HEK293 (cell line): ENCODE data around the gene TANK.

Source experiments
- CTCF ChIA-PET: fragments of 350-600 bp; formaldehyde crosslinking; extraction: SDS; loops from one replicate; lab custom pipeline; 2021; ENCODE audit warnings: antibody characterized with exemption; lab: Yijun Ruan, JAX
- POLR2A ChIA-PET: fragments of 300-600 bp; formaldehyde crosslinking; extraction: SDS; loops from one replicate; lab custom pipeline; 2020; ENCODE audit warnings: antibody characterized with exemption, inconsistent platforms; lab: Yijun Ruan, JAX
- H3K27ac ChIP-seq: fragments of 200-500 bp; sonication (Bioruptor generic); 2 replicates; pipeline ENCODE4 v1.5.1; 2014; ENCODE audit warnings: low read depth, low read length, control low read depth, inconsistent platforms; ENCODE audit errors: extremely low read depth
- H3K36me3 ChIP-seq, 2 experiments: fragments of 200-500 bp in 1 of 2; sonication (Bioruptor generic) in 1 of 2; 1 replicate in 1 of 2; 2 replicates in 1 of 2; pipeline ENCODE4 v1.5.1; 2014 to 2017; ENCODE audit warnings: inconsistent platforms in 2 of 2, low read length in 2 of 2; ENCODE audit not compliant: control insufficient read depth in 2 of 2, insufficient read depth in 1 of 2
- H3K4me1 ChIP-seq: fragments of 200-500 bp; sonication (Bioruptor generic); 2 replicates; pipeline ENCODE4 v1.5.1; 2014; ENCODE audit warnings: mild to moderate bottlenecking, low read length, inconsistent platforms; ENCODE audit not compliant: control insufficient read depth, insufficient read depth
- H3K4me3 ChIP-seq: 2 replicates; pipeline ENCODE4 v1.5.1; 2011; ENCODE audit warnings: low read depth, mild to moderate bottlenecking, control low read depth, low read length, moderate library complexity
- H3K9me3 ChIP-seq: fragments of 200-500 bp; sonication (Bioruptor generic); 2 replicates; pipeline ENCODE4 v1.5.1; 2014; ENCODE audit warnings: low read depth, low read length, inconsistent platforms; ENCODE audit not compliant: control insufficient read depth, insufficient read depth
- GLIS1 ChIP-seq: fragments of 450-650 bp; formaldehyde crosslinking; IDR thresholded peaks from 2 replicates; pipeline ENCODE4 v1.5.1; 2016; ENCODE audit warnings: missing biosample characterization, missing genetic modification characterization
- PATZ1 ChIP-seq: fragments of 450-650 bp; formaldehyde crosslinking; IDR thresholded peaks from 2 replicates; pipeline ENCODE4 v1.5.1; 2016; ENCODE audit warnings: missing biosample characterization, missing genetic modification characterization
- PRDM1 ChIP-seq: fragments of 450-650 bp; formaldehyde crosslinking; IDR thresholded peaks from 2 replicates; pipeline ENCODE4; 2016; ENCODE audit warnings: missing biosample characterization, missing genetic modification characterization
- SETDB1 ChIP-seq: IDR thresholded peaks from one replicate; pipeline ENCODE4 v1.6.1; 2017; ENCODE audit warnings: mild to moderate bottlenecking, low read length, moderate library complexity, mixed read lengths; ENCODE audit not compliant: insufficient read length
- ZBTB49 ChIP-seq: fragments of 450-650 bp; formaldehyde crosslinking; IDR thresholded peaks from 2 replicates; pipeline ENCODE4 v1.5.1; 2016; ENCODE audit warnings: missing biosample characterization, missing genetic modification characterization, low read depth
- ZEB2 ChIP-seq: fragments of 450-650 bp; formaldehyde crosslinking; IDR thresholded peaks from 2 replicates; pipeline ENCODE4 v1.5.1; 2016; ENCODE audit warnings: missing biosample characterization, missing genetic modification characterization
- ZNF121 ChIP-seq: fragments of 450-650 bp; formaldehyde crosslinking; IDR thresholded peaks from 2 replicates; pipeline ENCODE4 v1.5.1; 2016; ENCODE audit warnings: missing biosample characterization, missing genetic modification characterization
- ZNF133 ChIP-seq: fragments of 450-650 bp; formaldehyde crosslinking; IDR thresholded peaks from 2 replicates; pipeline ENCODE4 v1.5.1; 2016; ENCODE audit warnings: missing biosample characterization, missing genetic modification characterization
- ZNF174 ChIP-seq: fragments of 450-650 bp; formaldehyde crosslinking; IDR thresholded peaks from 2 replicates; pipeline ENCODE4 v1.5.0; 2017; ENCODE audit warnings: missing biosample characterization, mild to moderate bottlenecking, missing genetic modification characterization
- ZNF211 ChIP-seq: fragments of 450-650 bp; formaldehyde crosslinking; IDR thresholded peaks from 2 replicates; pipeline ENCODE4 v1.5.1; 2016; ENCODE audit warnings: low read depth, missing biosample characterization, missing genetic modification characterization
- ZNF302 ChIP-seq: fragments of 450-650 bp; formaldehyde crosslinking; IDR thresholded peaks from 2 replicates; pipeline ENCODE4 v1.5.1; 2016; ENCODE audit warnings: missing biosample characterization, missing genetic modification characterization, low read depth
- ZNF366 ChIP-seq: fragments of 450-650 bp; formaldehyde crosslinking; conservative IDR thresholded peaks from 2 replicates; pipeline ENCODE4 v1.5.1; 2016; ENCODE audit warnings: missing biosample characterization, missing genetic modification characterization
- ZNF571 ChIP-seq: fragments of 450-650 bp; formaldehyde crosslinking; IDR thresholded peaks from 2 replicates; pipeline ENCODE4 v1.5.0; 2017; ENCODE audit warnings: missing biosample characterization, missing genetic modification characterization
- ZNF610 ChIP-seq: fragments of 450-650 bp; formaldehyde crosslinking; IDR thresholded peaks from 2 replicates; pipeline ENCODE4 v1.5.1; 2016; ENCODE audit warnings: missing biosample characterization, missing genetic modification characterization, borderline replicate concordance
- ZNF654 ChIP-seq: fragments of 450-650 bp; formaldehyde crosslinking; IDR thresholded peaks from 2 replicates; pipeline ENCODE4 v1.5.1; 2016; ENCODE audit warnings: low read depth, missing biosample characterization, missing genetic modification characterization
- ZNF664 ChIP-seq: fragments of 450-650 bp; formaldehyde crosslinking; IDR thresholded peaks from 2 replicates; pipeline ENCODE4 v1.5.1; 2016; ENCODE audit warnings: missing biosample characterization, missing genetic modification characterization
- ZSCAN30 ChIP-seq: fragments of 450-650 bp; IDR thresholded peaks from 2 replicates; pipeline ENCODE4 v1.5.1; 2018; ENCODE audit warnings: missing biosample characterization, mild to moderate bottlenecking, missing genetic modification characterization, moderate library complexity
- ZSCAN5A ChIP-seq: fragments of 450-650 bp; formaldehyde crosslinking; IDR thresholded peaks from 2 replicates; pipeline ENCODE4 v1.5.1; 2016; ENCODE audit warnings: missing biosample characterization, missing genetic modification characterization
- TF ChIP-seq, protein P1 (sequence below): fragments of 450-650 bp; formaldehyde crosslinking; IDR thresholded peaks from 2 replicates; pipeline ENCODE4 v1.5.1; 2016; ENCODE audit warnings: missing biosample characterization, missing genetic modification characterization
- TF ChIP-seq, protein P2 (sequence below): fragments of 450-650 bp; IDR thresholded peaks from 2 replicates; pipeline ENCODE4 v1.5.1; 2018; ENCODE audit warnings: missing biosample characterization, missing genetic modification characterization
- TF ChIP-seq, protein P3 (sequence below): fragments of 450-650 bp; formaldehyde crosslinking; IDR thresholded peaks from 2 replicates; pipeline ENCODE4 v1.5.1; 2016; ENCODE audit warnings: missing biosample characterization, missing genetic modification characterization

TANK gene

DNA sequence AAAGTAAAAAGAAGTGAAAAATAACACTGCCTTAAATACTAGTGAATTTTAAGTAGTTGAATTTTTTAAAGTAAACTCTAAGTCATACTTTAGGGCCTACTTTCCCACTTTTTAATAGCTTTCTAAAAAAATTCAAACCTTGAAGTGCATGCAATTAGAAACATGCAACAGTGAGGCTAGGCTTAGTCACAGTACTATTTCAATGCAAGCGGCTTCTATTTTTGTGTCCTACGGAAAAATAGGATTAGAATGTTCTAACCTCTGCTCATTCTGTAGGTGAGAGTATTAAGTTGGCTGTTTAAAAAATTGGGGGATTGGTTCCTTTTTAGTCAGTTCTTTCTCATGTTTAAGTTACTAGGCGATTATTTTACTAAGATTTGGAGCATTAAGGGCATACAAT, 108.9 kb downstream of the TANK start:
- no peaks in the 10 kb centered on the region for H3K4me1 ChIP-seq
- ChIA-PET CTCF (interaction anchor here (2.0 to 3.0 kb wide), 3 partner anchors 19 to 46 kb away, joined by 6 to 18 read pairs (median 14); no protein-coding TSS in a partner anchor), POLR2A (no interaction called here)
- no peak overlapping the region for H3K27ac ChIP-seq
- H3K4me3 ChIP-seq = no peak overlapping the region
- no peaks in the 10 kb centered on the region for H3K36me3 ChIP-seq
- TF ChIP-seq ZNF571 (no peak), ZNF610 (tag by site-specific recombination) (no peak), ZNF654 (tag by site-specific recombination) (no peak), ZNF302 (tag by site-specific recombination) (no peak), PRDM1 (tag by site-specific recombination) (no peak), ZSCAN5A (tag by site-specific recombination) (no peak), ZEB2 (no peak)
- H3K9me3 ChIP-seq = no peaks in the 10 kb centered on the region

GRCh38 chr2:161273038-161273760, 113.0 kb downstream of the TANK start:
- Histone ChIP-seq H3K27ac (no peak overlapping the region), H3K4me1 (no peaks in the 10 kb centered on the region), H3K36me3 (no peaks in the 10 kb centered on the region), H3K9me3 (no peaks in the 10 kb centered on the region), H3K4me3 (no peak overlapping the region)
- ChIA-PET POLR2A (no interaction called here), CTCF (interaction anchor here (0.6 to 2.1 kb wide), 26 partner anchors 8 to 767 kb away, joined by 3 to 25 read pairs (median 4); no protein-coding TSS in a partner anchor)
- TF ChIP-seq ZNF664 (no peak), ZNF366 (tag by site-specific recombination) (no peak), PATZ1 (tag by site-specific recombination) (no peak), GLIS1 (tag by site-specific recombination) (no peak), ZNF133 (peak; percentile 89), ZNF211 (tag by site-specific recombination) (no peak), ZSCAN30 (tag by site-specific recombination) (no peak), ZNF121 (no peak), ZNF174 (tag by site-specific recombination) (no peak), SETDB1 (peak; percentile 87), ZBTB49 (tag by site-specific recombination) (no peak)
- TF ChIP-seq, protein P1, sequence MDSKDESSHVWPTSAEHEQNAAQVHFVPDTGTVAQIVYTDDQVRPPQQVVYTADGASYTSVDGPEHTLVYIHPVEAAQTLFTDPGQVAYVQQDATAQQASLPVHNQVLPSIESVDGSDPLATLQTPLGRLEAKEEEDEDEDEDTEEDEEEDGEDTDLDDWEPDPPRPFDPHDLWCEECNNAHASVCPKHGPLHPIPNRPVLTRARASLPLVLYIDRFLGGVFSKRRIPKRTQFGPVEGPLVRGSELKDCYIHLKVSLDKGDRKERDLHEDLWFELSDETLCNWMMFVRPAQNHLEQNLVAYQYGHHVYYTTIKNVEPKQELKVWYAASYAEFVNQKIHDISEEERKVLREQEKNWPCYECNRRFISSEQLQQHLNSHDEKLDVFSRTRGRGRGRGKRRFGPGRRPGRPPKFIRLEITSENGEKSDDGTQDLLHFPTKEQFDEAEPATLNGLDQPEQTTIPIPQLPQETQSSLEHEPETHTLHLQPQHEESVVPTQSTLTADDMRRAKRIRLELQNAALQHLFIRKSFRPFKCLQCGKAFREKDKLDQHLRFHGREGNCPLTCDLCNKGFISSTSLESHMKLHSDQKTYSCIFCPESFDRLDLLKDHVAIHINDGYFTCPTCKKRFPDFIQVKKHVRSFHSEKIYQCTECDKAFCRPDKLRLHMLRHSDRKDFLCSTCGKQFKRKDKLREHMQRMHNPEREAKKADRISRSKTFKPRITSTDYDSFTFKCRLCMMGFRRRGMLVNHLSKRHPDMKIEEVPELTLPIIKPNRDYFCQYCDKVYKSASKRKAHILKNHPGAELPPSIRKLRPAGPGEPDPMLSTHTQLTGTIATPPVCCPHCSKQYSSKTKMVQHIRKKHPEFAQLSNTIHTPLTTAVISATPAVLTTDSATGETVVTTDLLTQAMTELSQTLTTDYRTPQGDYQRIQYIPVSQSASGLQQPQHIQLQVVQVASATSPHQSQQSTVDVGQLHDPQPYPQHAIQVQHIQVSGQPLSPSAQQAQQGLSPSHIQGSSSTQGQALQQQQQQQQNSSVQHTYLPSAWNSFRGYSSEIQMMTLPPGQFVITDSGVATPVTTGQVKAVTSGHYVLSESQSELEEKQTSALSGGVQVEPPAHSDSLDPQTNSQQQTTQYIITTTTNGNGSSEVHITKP (tag by site-specific recombination) = 0 out of 2 replicates have a peak, but pooled peaks have one; percentile 19
- TF ChIP-seq, protein P2, sequence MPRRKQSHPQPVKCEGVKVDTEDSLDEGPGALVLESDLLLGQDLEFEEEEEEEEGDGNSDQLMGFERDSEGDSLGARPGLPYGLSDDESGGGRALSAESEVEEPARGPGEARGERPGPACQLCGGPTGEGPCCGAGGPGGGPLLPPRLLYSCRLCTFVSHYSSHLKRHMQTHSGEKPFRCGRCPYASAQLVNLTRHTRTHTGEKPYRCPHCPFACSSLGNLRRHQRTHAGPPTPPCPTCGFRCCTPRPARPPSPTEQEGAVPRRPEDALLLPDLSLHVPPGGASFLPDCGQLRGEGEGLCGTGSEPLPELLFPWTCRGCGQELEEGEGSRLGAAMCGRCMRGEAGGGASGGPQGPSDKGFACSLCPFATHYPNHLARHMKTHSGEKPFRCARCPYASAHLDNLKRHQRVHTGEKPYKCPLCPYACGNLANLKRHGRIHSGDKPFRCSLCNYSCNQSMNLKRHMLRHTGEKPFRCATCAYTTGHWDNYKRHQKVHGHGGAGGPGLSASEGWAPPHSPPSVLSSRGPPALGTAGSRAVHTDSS (tag by site-specific recombination) = no peak
- TF ChIP-seq, protein P3, sequence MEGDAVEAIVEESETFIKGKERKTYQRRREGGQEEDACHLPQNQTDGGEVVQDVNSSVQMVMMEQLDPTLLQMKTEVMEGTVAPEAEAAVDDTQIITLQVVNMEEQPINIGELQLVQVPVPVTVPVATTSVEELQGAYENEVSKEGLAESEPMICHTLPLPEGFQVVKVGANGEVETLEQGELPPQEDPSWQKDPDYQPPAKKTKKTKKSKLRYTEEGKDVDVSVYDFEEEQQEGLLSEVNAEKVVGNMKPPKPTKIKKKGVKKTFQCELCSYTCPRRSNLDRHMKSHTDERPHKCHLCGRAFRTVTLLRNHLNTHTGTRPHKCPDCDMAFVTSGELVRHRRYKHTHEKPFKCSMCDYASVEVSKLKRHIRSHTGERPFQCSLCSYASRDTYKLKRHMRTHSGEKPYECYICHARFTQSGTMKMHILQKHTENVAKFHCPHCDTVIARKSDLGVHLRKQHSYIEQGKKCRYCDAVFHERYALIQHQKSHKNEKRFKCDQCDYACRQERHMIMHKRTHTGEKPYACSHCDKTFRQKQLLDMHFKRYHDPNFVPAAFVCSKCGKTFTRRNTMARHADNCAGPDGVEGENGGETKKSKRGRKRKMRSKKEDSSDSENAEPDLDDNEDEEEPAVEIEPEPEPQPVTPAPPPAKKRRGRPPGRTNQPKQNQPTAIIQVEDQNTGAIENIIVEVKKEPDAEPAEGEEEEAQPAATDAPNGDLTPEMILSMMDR (tag by site-specific recombination) = peak; percentile 53
